Measurements from ENCODE around the gene FGD4.

The FGD4 gene

GRCh38 chr12:32399370-32400113, at the start of gene FGD4:
TSS of gene FGD4 (plus strand) at chr12:32399558.
- no peak for DNase-seq

DNA sequence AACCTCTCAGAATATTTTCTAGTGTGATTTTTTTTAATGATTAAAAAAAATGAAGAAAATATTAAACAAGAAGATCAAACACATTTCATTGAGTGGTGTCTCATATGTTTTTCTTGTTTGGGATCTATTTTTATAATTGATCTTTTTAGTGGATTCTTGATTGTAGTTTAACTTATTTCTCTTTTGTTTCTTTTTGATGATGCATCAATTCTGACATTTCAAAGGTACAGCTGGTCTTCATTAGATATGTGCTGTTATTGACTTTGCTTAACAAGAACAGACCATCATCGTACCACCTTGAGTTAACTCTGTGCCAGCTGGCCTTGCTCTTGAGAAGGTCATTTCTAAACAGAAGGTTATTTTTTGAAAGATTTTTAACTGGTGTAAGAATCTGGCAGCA, 45.8 kb upstream of the FGD4 start:
- DNase-seq: no peak

- no peak for DNase-seq
Measured at GRCh38 chr12:32357601-32358249, 41.6 kb upstream of the FGD4 start.

- no peak for DNase-seq
Measured at GRCh38 chr12:32360956-32361355, 38.4 kb upstream of the FGD4 start.

DNA sequence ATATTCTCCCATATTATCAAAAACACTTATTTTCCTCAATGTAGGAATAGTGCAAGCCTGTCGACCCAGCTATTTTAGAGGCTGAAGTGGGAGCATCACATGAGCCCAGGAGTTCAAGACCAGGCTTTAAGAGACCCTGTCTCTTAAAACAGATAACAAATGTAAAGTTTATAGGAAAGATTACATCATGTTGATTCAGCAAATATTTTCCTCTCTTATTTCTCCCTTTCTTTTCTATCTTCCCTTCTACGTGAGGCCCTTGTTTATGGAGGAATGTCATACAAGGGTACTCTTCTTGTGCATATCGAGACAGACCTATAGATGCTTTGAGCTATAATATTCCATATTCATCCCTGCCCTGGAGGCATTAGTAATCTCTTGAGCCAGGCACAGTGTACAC, 36.5 kb upstream of the FGD4 start:
- DNase-seq: no peak

- no peak for DNase-seq
Measured at GRCh38 chr12:32365473-32366064, 33.8 kb upstream of the FGD4 start.

GRCh38 chr12:32366714-32367113, 32.6 kb upstream of the FGD4 start:
- DNase-seq: no peak

- DNase-seq: no peak
Measured at GRCh38 chr12:32367381-32367780, 32.0 kb upstream of the FGD4 start.

DNA sequence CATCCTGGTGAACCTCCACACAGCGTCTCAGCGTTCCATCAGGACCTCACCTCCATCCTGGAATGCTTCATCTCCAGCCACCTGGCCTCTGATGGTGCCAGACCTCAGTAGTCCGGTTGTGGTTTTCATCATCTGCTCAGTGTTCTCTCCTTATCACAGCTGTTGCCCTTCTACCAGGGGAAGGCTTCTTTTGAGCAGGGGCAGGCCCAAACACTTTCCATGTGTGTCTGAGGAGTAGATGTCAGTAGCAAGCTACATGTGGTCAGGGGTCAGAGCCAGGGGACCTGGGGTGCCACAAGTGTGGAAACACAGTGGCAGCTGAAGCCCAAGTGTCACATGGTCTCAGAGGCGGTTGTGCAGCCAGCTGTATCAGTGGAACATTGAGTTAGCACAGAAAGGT, 30.2 kb upstream of the FGD4 start:
- no peak for DNase-seq

GRCh38 chr12:32377344-32378055, 21.9 kb upstream of the FGD4 start:
- DNase-seq: no peak

- DNase-seq: no peak
Measured at GRCh38 chr12:32379213-32379612, 20.1 kb upstream of the FGD4 start.

- no peak for DNase-seq
Measured at GRCh38 chr12:32379667-32380066, 19.7 kb upstream of the FGD4 start.

- DNase-seq: no peak
Measured at GRCh38 chr12:32382226-32382625, 17.1 kb upstream of the FGD4 start.

GRCh38 chr12:32390572-32391219, 8.7 kb upstream of the FGD4 start:
- no peak for DNase-seq

GRCh38 chr12:32395026-32395425, 4.3 kb upstream of the FGD4 start:
- DNase-seq: no peak

DNA sequence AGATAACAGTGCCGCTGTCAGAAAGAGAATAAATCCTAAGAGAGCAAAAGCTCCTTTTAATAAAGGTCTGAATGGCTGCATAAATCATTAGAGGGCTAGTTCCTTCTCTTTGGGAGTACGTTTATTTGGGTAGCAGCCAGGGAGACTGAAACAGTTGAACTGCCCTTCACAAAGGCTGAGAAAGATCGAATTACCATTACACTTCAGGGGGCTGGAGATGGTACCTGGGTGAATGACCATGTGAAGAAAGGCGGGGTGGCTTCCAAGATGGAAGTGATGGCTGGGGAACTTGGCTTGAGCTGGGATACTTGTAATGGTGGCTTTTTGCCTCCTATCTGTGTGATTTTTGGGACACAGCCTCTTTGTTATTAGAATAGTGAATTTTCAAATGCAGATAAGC, 1.7 kb upstream of the FGD4 start:
- DNase-seq: no peak

DNA sequence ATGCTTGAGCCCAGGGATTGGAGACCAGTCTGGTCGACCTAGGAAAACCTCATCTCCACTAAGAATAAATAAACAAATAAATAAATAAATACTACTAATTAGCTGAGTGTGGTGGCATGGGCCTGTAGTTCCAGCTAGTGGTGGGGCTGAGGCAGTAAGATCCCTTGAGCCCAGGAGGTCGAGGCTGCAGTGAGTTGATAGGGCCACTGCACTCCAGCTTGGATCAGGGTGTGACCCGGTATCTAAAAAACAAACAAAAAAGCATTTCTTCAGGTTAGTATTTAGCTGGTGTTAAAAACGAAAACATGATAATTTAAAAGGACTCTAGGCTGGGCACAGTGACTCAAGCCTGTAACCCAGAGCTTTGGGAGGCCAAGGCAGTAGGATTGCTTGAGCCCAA, 1.2 kb upstream of the FGD4 start:
- DNase-seq: no peak

- DNase-seq: no peak
Measured at GRCh38 chr12:32398816-32399369, 465 bp upstream of the FGD4 start.

- no peak for DNase-seq
Measured at GRCh38 chr12:32400114-32400672, 835 bp downstream of the FGD4 start.

DNA sequence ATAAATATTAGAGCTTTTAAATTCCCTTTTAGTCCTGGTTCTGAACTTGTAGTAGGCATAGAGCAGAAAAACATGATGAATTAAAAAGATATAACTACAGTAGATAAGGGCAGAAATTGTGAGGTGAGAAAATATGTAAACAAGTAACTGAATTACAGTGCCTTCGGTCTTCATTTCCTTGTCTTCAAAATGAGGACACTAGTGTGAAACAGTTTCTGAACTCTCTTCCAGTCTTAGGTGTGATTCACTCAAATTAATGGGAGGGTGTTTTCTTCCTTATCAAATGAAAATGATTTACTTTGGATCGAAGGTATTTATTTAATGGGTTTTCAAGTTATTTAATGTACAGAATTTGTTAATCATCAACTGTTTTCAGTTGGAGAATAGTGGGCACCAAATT, 1.5 kb downstream of the FGD4 start:
- DNase-seq: no peak

- no peak for DNase-seq
Measured at GRCh38 chr12:32402170-32402569, 2.8 kb downstream of the FGD4 start.

DNA sequence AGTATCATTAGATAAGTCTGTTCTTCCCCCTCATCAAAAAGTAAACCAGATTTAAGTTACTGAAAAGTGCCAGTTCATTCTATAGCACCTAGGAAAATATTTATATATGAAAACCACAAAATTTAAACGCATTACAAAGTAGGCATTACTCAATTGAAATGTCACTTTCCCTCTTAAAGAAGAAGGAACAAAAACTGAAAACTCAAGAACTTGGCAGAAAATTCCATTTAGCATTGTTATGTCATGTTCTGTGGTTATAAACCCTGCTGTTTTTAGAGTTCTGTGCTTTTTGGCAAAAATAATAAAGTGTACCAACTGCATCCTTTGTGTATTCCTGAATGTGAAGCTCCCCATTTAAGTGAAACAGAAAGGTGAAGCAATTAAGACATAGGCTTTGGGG, 3.6 kb downstream of the FGD4 start:
- DNase-seq: no peak

- DNase-seq: no peak
Measured at GRCh38 chr12:32407795-32408194, 8.4 kb downstream of the FGD4 start.
